GM18868 (cell line): Measurements from ENCODE around the gene NDUFC1.

Experiments
- ATAC-seq: cut with Tn5 transposase; IDR thresholded peaks from one replicate; pipeline ENCODE4 v1.9.1; 2021; ENCODE audit warnings: mild to moderate bottlenecking, moderate library complexity; ENCODE audit not compliant: unreplicated experiment

Gene NDUFC1

GRCh38 chr4:139253046-139253445 is 49.2 kb downstream of the NDUFC1 start:
- no peak for ATAC-seq

GRCh38 chr4:139247700-139248238 is 54.5 kb downstream of the NDUFC1 start:
- ATAC-seq, result no peak

GRCh38 chr4:139247241-139247640 is 55.0 kb downstream of the NDUFC1 start:
- ATAC-seq, result no peak

- ATAC-seq, result no peak
Observed at GRCh38 chr4:139246166-139246565, 56.1 kb downstream of the NDUFC1 start.

GRCh38 chr4:139245590-139245989 is 56.7 kb downstream of the NDUFC1 start:
- ATAC-seq, result no peak

GRCh38 chr4:139243448-139244365 is 58.6 kb downstream of the NDUFC1 start:
- ATAC-seq, result peak; percentile 75

- no peak for ATAC-seq
Observed at GRCh38 chr4:139242511-139243051, 59.7 kb downstream of the NDUFC1 start.

GRCh38 chr4:139241784-139242151 is 60.5 kb downstream of the NDUFC1 start:
- ATAC-seq, result no peak

- ATAC-seq, result no peak
Observed at GRCh38 chr4:139241086-139241783, 61.0 kb downstream of the NDUFC1 start.
